GM12878 (cell line): ENCODE data around the gene RAB29. TPM values are rescaled to one million over a fixed set of nuclear protein-coding genes. Genes with fewer than 3 reads are reported as not detected.

Experiments used
- ATAC-seq: fragments of 200-7000 bp; cut with Tn5 transposase; 3 replicates; pipeline ENCODE4 v1.9.1; 2020; ENCODE audit warnings: mild to moderate bottlenecking, moderate library complexity
- BruUV-seq: library from RNA; stranded (reverse); fragments of 400-500 nt; replicated peaks from 2 replicates; lab custom pipeline; 2021; lab: Mats Ljungman, UMichigan
- CTCF ChIA-PET: fragments of 300-600 bp; sonication (Branson Sonifier 250); formaldehyde crosslinking; extraction: SDS; loops from one replicate; lab custom pipeline; 2021; ENCODE audit warnings: inconsistent platforms; lab: Yijun Ruan, JAX
- POLR2A ChIA-PET: fragments of 350-600 bp; formaldehyde crosslinking; extraction: SDS; loops from one replicate; lab custom pipeline; 2021; ENCODE audit warnings: inconsistent platforms; lab: Charles Lee
- RAD21 ChIA-PET: fragments of 300-600 bp; sonication (Branson Sonifier 250); formaldehyde crosslinking; loops from one replicate; lab custom pipeline; 2023; ENCODE audit warnings: antibody characterized with exemption; ENCODE audit not compliant: unreplicated experiment; lab: Charles Lee
- SMC1A ChIA-PET: fragments of 300-600 bp; sonication (Branson Sonifier 250); formaldehyde crosslinking; loops from one replicate; lab custom pipeline; 2023; ENCODE audit not compliant: unreplicated experiment, uncharacterized antibody; lab: Charles Lee
- DNase-seq: peaks from one replicate; pipeline ENCODE4 v3.0.0-alpha.2; 2011; ENCODE audit warnings: low read depth, low spot score
- FAIRE-seq: peaks from 3 replicates; lab custom pipeline; 2011; peaks lifted over from hg19 to GRCh38; lab: Jason Lieb, UNC
- H2AFZ ChIP-seq: 2 replicates; pipeline ENCODE4 v1.6.0; 2011; ENCODE audit warnings: low read depth, low read length, control low read depth; ENCODE audit not compliant: control insufficient read depth
- H3K27ac ChIP-seq: 2 replicates; pipeline ENCODE4 v1.5.1; 2011; ENCODE audit warnings: control low read depth; ENCODE audit not compliant: control insufficient read depth, insufficient read depth
- H3K27me3 ChIP-seq, 2 experiments: replicated peaks in 1 of 2; 2 replicates each; pipeline versions ENCODE4 v1.6.0 to v1.6.1; 2011; ENCODE audit warnings: low read length in 1 of 2; ENCODE audit not compliant: control insufficient read depth in 2 of 2, insufficient read depth in 2 of 2
- H3K36me3 ChIP-seq, 2 experiments: 2 replicates each; pipeline ENCODE4 v1.5.1; 2011; ENCODE audit warnings: low read length in 1 of 2; ENCODE audit not compliant: control insufficient read depth in 2 of 2, insufficient read depth in 2 of 2
- H3K4me1 ChIP-seq: 2 replicates; pipeline ENCODE4 v1.6.1; 2011; ENCODE audit warnings: mild to moderate bottlenecking, low read length, moderate library complexity, mixed read lengths; ENCODE audit not compliant: control insufficient read depth, insufficient read depth
- H3K4me2 ChIP-seq: 2 replicates; pipeline ENCODE4 v1.6.0; 2011; ENCODE audit warnings: control low read depth; ENCODE audit not compliant: control insufficient read depth, insufficient read depth
- H3K4me3 ChIP-seq: fragments of 200-600 bp; sonication (generic); 2 replicates; pipeline ENCODE4 v1.5.1; 2016
- H3K79me2 ChIP-seq: 2 replicates; pipeline ENCODE4 v1.6.0; 2011; ENCODE audit warnings: low read length; ENCODE audit not compliant: control insufficient read depth, insufficient read depth
- H3K9ac ChIP-seq: 2 replicates; pipeline ENCODE4 v1.8.0; 2011; ENCODE audit warnings: low read length, control low read depth, mixed read lengths; ENCODE audit not compliant: control insufficient read depth, insufficient read depth
- H3K9me3 ChIP-seq: replicated peaks from 3 replicates; pipeline ENCODE4 v1.5.1; 2011; ENCODE audit warnings: mild to moderate bottlenecking, low read length; ENCODE audit not compliant: control insufficient read depth, insufficient read depth
- H4K20me1 ChIP-seq: 2 replicates; pipeline ENCODE4 v1.6.0; 2011; ENCODE audit not compliant: control insufficient read depth, insufficient read depth
- CHD1 ChIP-seq: IDR thresholded peaks from 2 replicates; pipeline ENCODE4 v1.6.1; 2012; ENCODE audit warnings: low read depth, low read length, improper control_type of control experiment
- MEF2A ChIP-seq: IDR thresholded peaks from 2 replicates; pipeline ENCODE4 v1.6.1; 2011; ENCODE audit warnings: low read depth, mild to moderate bottlenecking, low read length, moderate library complexity; ENCODE audit not compliant: insufficient read depth
- MTA3 ChIP-seq: IDR thresholded peaks from 2 replicates; pipeline ENCODE4 v1.6.1; 2012; ENCODE audit warnings: low read length, inconsistent platforms, borderline replicate concordance
- POLR2AphosphoS5 ChIP-seq: IDR thresholded peaks from 2 replicates; pipeline ENCODE4 v1.6.1; 2011; ENCODE audit warnings: mild to moderate bottlenecking, low read length, inconsistent platforms
- RAD51 ChIP-seq: fragments of 450-650 bp; IDR thresholded peaks from 2 replicates; pipeline ENCODE4 v1.6.1; 2016; ENCODE audit warnings: moderate library complexity, mild to moderate bottlenecking, inconsistent platforms
- SPI1 ChIP-seq: IDR thresholded peaks from 2 replicates; pipeline ENCODE4 v1.6.1; 2011; ENCODE audit warnings: low read depth, mild to moderate bottlenecking, low read length, moderate library complexity, borderline replicate concordance; ENCODE audit not compliant: insufficient read depth
- ZNF24 ChIP-seq: fragments of 450-650 bp; IDR thresholded peaks from 2 replicates; pipeline ENCODE4 v1.6.1; 2017; ENCODE audit warnings: antibody characterized with exemption, mild to moderate bottlenecking
- WGBS: methylation state at CpG from one replicate; pipeline ENCODE4 v1.1.6; 2016; ENCODE audit warnings: low lambda C conversion rate; ENCODE audit not compliant: insufficient replicate concordance, insufficient coverage; ENCODE audit errors: missing lambda C conversion rate; 5-methylcytosine and 5-hydroxymethylcytosine counted together
- in situ Hi-C: fragments of 300-500 bp; cut with MboI; formaldehyde crosslinking; loops from 9 replicates; pipeline ENCODE4 v1.14.3; 2018; ENCODE audit warnings: mixed read lengths
- intact Hi-C: fragments of 100-400 bp; cut with micrococcal nuclease; formaldehyde crosslinking; loops from one replicate; pipeline ENCODE4 v1.14.2; 2022; ENCODE audit not compliant: unreplicated experiment
- polyA plus RNA-seq, 11 experiments: library from polyadenylated mRNA; depleted of rRNA in 4 of 11; unstranded in 6 of 11; stranded (reverse) in 5 of 11; fragments of >200 nt; fragmentation: Nextera tagmentation in 4 of 11; fragmentation: Illumina TruSeq in 1 of 11; extraction: Ambion mirVana in 4 of 11; extraction: Trizol in 1 of 11; gene quantifications; 1 replicate in 1 of 11; 2 replicates in 10 of 11; pipeline versions ENCODE4 v1.2.1 to v1.2.3, GENCODE V29; 2011 to 2016; ENCODE audit warnings: inconsistent platforms in 2 of 11, missing spikeins in 2 of 11, low read depth in 1 of 11
- total RNA-seq, 4 experiments: library from RNA; depleted of rRNA in 3 of 4; stranded (reverse); fragments of >200 nt in 3 of 4; fragmentation: Illumina TruSeq in 1 of 4; extraction: Trizol in 1 of 4; gene quantifications; 2 replicates each; pipeline versions ENCODE4 v1.2.1 to v1.2.3, GENCODE V29; 2013 to 2021
- TF ChIP-seq, protein P1 (sequence below): fragments of 450-650 bp; conservative IDR thresholded peaks from 2 replicates; pipeline ENCODE4 v1.6.1; 2017; ENCODE audit warnings: mild to moderate bottlenecking, moderate library complexity
- TF ChIP-seq, protein P2 (sequence below): IDR thresholded peaks from 2 replicates; pipeline ENCODE4 v1.6.1; 2012; ENCODE audit warnings: mild to moderate bottlenecking, low read depth, low read length

Gene RAB29
- total and polyA plus RNA-seq, 10 of the 15 experiments (the other 5 are each of a cell fraction or from before 2014, with no cell fraction given), result 11.7 to 74.5 (median 15.0) TPM

DNA sequence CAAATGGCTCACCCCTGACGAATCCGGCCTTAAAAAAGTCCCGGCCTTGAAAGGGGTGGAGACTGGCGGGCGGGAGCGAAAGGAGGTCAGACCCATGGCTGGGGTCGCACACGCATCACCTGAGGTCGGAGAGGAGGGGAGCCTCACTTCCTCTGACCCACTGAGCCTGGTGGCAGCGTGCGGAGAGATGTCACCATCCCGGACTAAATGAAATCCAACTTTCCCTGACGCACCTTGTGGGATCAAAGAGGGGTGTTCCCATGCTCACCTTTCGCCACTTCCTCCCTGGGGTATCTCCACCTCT lies 38.4 kb upstream of the RAB29 start:
- peak overlapping the region; percentile 34; the same call in 1 of the 2 replicates for H3K9ac ChIP-seq
- DNase-seq (no peak), ATAC-seq (no peak; the same call in 2 of the 3 replicates), FAIRE-seq (no peak)
- H3K27me3 ChIP-seq, result peaks cover 2 to 10% of the 10 kb centered on the region in 2 experiments; a peak in 2 of 4 replicates
- intact Hi-C loops (loop anchor here (5.0 kb wide), 2 partner anchors 49 to 104 kb away; no protein-coding TSS in a partner anchor), in situ Hi-C loops (no loop called here)
- H3K36me3 ChIP-seq, result no peaks in the 10 kb centered on the region
- H3K4me3 ChIP-seq, result peak overlapping the region; percentile 63
- H3K4me2 ChIP-seq, result peak overlapping the region; percentile 96
- ChIA-PET CTCF (interaction anchor here (0.9 to 1.3 kb wide), 3 partner anchors 94 to 217 kb away, joined by 3 to 4 read pairs (median 3); no protein-coding TSS in a partner anchor), SMC1A (no interaction called here), RAD21 (no interaction called here), POLR2A (interaction anchor here (1.1 kb wide), 1 partner anchor 12 kb away, joined by 3 read pairs; no protein-coding TSS in a partner anchor)
- peaks cover 6% of the 10 kb centered on the region for H3K4me1 ChIP-seq
- no peaks in the 10 kb centered on the region for H3K9me3 ChIP-seq
- no peak overlapping the region for H3K27ac ChIP-seq
- no peaks in the 10 kb centered on the region for H3K79me2 ChIP-seq
- no TSS peak for BruUV-seq
- WGBS, result 1% methylated on average over 14 of the region's 14 CpGs
- TF ChIP-seq MTA3 (no peak), SPI1 (peak; percentile 45; the same call in 1 of the 2 replicates)
- peak overlapping the region; percentile 81 for H2AFZ ChIP-seq
- no peaks in the 10 kb centered on the region for H4K20me1 ChIP-seq

DNA sequence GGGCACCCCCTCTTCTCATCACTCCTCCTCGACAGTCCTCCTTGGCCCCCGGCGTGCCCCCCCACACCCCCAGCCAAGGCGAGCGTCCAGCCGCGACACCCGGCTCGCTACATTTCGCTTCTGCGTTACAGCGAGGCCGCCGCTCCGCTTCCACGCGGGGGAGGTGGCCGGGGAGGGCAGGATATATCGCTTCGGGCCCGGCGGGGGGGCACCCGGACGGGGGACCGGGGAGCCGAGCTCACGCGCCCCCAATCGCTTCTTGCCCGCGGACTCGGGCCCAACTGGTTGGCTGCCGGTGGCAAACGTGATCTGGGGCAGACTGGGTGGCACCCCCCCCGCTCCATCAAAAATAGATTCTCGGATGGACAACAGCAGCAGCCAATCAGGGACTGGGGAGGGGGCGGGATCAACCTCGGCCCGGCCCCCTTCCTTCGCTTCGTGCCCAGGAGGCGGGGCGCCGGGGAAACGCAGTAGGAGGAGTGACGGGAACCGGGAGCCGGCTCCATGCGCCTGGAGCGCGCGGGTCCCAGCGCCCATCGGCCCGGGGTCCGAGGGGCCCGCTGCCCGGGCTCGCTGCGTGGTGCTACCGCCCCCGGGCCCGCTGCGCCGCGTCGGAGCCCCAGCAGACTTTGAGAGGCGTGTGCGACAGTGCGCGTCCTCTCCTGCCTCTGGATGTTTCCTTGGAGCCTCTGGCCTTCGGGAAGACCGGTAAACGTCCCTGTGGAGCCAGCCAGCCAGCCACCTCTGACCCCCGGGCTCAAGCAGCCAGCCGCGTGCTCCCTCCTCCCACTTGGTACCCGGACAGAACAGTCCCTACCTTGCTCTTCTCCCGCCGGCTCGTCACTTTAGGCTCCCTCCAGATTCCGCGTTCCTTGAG lies 37.8 kb upstream of the RAB29 start, which contains the start of gene SLC41A1:
TSS of gene SLC41A1 (minus strand) at position 321 of the 877 bp plus-strand sequence. CDS start 2,757 bp downstream, outside the sequence.
- H3K4me3 ChIP-seq, result peak within 1 kb of the TSS; percentile 63
- CTCF ChIA-PET, result no interaction called here
- peak within 1 kb of the TSS; percentile 58 for H3K9ac ChIP-seq
- no peaks in the 10 kb centered on the region for H3K9me3 ChIP-seq
- FAIRE-seq, result no peak
- no peaks in the 10 kb centered on the region for H3K36me3 ChIP-seq
- intact Hi-C loops, result loop anchor here (5.0 kb wide), 2 partner anchors 49 to 104 kb away; no protein-coding TSS in a partner anchor
- H3K4me1 ChIP-seq, result peaks cover 6% of the 10 kb centered on the region
- no peaks in the 10 kb centered on the region for H3K79me2 ChIP-seq
- H4K20me1 ChIP-seq, result no peaks in the 10 kb centered on the region
- H2AFZ ChIP-seq, result peak within 1 kb of the TSS; percentile 81
- DNase-seq, result peak; percentile 63
- SMC1A ChIA-PET, result interaction anchor here (1.7 kb wide), 1 partner anchor 19 kb away, joined by 4 read pairs; no protein-coding TSS in a partner anchor
- peak; percentile 96 for ATAC-seq
- BruUV-seq, result no TSS peak
- RAD21 ChIA-PET, result interaction anchor here (0.9 kb wide), 1 partner anchor 22 kb away, joined by 3 read pairs; no protein-coding TSS in a partner anchor
- H3K4me2 ChIP-seq, result peak within 1 kb of the TSS; percentile 96
- H3K27me3 ChIP-seq, result peaks cover 2 to 10% of the 10 kb centered on the region in 2 experiments; a peak in 2 of 4 replicates
- H3K27ac ChIP-seq, result no peak within 1 kb of the TSS
- WGBS, result 1% methylated on average over 55 of the region's 83 CpGs
- in situ Hi-C loops, result no loop called here
- POLR2A ChIA-PET, result interaction anchor here (0.5 to 1.8 kb wide), 2 partner anchors 13 to 41 kb away, joined by 3 to 7 read pairs; no protein-coding TSS in a partner anchor
- peak; percentile 59 for TF ChIP-seq RAD51
- 0 out of 2 replicates have a peak, but pooled peaks have one; percentile 15 for TF ChIP-seq MEF2A
- no peak for TF ChIP-seq ZNF24
- TF ChIP-seq POLR2AphosphoS5, result no peak
- TF ChIP-seq, protein P1, sequence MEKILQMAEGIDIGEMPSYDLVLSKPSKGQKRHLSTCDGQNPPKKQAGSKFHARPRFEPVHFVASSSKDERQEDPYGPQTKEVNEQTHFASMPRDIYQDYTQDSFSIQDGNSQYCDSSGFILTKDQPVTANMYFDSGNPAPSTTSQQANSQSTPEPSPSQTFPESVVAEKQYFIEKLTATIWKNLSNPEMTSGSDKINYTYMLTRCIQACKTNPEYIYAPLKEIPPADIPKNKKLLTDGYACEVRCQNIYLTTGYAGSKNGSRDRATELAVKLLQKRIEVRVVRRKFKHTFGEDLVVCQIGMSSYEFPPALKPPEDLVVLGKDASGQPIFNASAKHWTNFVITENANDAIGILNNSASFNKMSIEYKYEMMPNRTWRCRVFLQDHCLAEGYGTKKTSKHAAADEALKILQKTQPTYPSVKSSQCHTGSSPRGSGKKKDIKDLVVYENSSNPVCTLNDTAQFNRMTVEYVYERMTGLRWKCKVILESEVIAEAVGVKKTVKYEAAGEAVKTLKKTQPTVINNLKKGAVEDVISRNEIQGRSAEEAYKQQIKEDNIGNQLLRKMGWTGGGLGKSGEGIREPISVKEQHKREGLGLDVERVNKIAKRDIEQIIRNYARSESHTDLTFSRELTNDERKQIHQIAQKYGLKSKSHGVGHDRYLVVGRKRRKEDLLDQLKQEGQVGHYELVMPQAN, result peak; percentile 48; the same call in 1 of the 2 replicates
- 0 out of 2 replicates have a peak, but pooled peaks have one; percentile 32 for TF ChIP-seq CHD1
- TF ChIP-seq, protein P2, sequence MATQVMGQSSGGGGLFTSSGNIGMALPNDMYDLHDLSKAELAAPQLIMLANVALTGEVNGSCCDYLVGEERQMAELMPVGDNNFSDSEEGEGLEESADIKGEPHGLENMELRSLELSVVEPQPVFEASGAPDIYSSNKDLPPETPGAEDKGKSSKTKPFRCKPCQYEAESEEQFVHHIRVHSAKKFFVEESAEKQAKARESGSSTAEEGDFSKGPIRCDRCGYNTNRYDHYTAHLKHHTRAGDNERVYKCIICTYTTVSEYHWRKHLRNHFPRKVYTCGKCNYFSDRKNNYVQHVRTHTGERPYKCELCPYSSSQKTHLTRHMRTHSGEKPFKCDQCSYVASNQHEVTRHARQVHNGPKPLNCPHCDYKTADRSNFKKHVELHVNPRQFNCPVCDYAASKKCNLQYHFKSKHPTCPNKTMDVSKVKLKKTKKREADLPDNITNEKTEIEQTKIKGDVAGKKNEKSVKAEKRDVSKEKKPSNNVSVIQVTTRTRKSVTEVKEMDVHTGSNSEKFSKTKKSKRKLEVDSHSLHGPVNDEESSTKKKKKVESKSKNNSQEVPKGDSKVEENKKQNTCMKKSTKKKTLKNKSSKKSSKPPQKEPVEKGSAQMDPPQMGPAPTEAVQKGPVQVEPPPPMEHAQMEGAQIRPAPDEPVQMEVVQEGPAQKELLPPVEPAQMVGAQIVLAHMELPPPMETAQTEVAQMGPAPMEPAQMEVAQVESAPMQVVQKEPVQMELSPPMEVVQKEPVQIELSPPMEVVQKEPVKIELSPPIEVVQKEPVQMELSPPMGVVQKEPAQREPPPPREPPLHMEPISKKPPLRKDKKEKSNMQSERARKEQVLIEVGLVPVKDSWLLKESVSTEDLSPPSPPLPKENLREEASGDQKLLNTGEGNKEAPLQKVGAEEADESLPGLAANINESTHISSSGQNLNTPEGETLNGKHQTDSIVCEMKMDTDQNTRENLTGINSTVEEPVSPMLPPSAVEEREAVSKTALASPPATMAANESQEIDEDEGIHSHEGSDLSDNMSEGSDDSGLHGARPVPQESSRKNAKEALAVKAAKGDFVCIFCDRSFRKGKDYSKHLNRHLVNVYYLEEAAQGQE, result no peak
